Head of caudate nucleus (tissue), 42 donors: ENCODE measurements around the gene SPATA31D1.
"Not testable (repeated sequence)": the region's sequence is repeated elsewhere in the genome, so short reads cannot be mapped to it uniquely, and the experiment has no call there.

Experiments used
- DNase-seq, 42 donors: peaks; one replicate each; pipeline versions ENCODE4 v3.0.0 to v3.0.0-alpha.2; 2020 to 2021; ENCODE audit warnings: mixed read lengths in 7 of 42
- intact Hi-C: fragments of 100-400 bp; cut with DNase I; formaldehyde crosslinking; loops from one replicate; pipeline ENCODE4 v1.15.0; 2022

The SPATA31D1 gene

GRCh38 chr9:81988472-81988871 lies at the start of gene SPATA31D1:
Gene SPATA31D1, plus strand, starts transcription at chr9:81988772. Its CDS starts 47 bp downstream, at chr9:81988819.
- DNase-seq, intact Hi-C loops: not testable (repeated sequence)

GRCh38 chr9:81943393-81943792 lies 45.2 kb upstream of the SPATA31D1 start, which contains the start of gene SPATA31D3:
Gene SPATA31D3, plus strand, starts transcription at chr9:81943500. Its CDS starts 86 bp downstream, at chr9:81943586.
- intact Hi-C loops, DNase-seq: not testable (repeated sequence)

GRCh38 chr9:81948650-81949049 lies 39.9 kb upstream of the SPATA31D1 start:
- DNase-seq, intact Hi-C loops: not testable (repeated sequence)

DNA sequence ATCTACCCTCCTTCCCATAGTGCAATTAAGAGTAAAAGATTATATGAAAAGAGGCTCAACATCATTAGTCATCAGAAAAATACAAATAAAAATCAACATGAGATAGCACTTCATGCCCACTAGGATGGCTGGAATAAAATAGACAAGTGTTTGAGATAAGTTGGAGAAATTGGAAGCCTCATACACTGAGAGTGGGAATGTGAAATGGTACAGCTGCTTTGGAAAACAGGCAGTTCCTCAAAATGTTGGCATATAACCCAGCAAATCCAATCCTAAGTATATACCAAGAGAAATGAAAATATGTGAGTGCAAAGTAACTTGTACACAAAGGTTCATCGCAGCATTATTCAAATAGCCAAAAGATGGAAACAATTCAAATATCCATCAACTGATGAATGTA lies 35.5 kb upstream of the SPATA31D1 start:
- DNase-seq: no peak
- intact Hi-C loops: no loop called here

GRCh38 chr9:81955625-81956024 lies 32.9 kb upstream of the SPATA31D1 start:
- intact Hi-C loops: no loop called here
- DNase-seq: no peak

GRCh38 chr9:81964218-81965171 lies 24.1 kb upstream of the SPATA31D1 start:
- DNase-seq: no peak
- intact Hi-C loops: no loop called here

DNA sequence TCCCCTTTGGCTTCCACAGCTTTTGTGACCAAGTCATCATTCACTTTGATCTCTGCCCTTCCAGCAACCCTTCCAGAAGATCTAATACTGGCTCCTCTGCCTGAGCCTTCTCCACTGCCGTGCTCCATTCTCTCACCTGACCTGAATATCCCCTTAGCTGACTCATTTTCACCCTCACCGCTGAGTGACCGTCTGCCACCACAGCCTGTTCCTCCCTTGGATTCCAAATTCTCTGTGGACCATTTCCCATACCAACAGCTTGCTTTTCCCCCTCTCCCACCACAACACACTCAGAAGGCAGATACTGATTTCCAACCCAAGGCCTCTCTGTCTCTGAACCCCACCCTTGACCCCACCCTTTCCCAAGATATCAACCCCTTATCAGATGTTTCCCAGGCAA lies 20.5 kb upstream of the SPATA31D1 start:
- intact Hi-C loops: no loop called here
- DNase-seq: no peak

DNA sequence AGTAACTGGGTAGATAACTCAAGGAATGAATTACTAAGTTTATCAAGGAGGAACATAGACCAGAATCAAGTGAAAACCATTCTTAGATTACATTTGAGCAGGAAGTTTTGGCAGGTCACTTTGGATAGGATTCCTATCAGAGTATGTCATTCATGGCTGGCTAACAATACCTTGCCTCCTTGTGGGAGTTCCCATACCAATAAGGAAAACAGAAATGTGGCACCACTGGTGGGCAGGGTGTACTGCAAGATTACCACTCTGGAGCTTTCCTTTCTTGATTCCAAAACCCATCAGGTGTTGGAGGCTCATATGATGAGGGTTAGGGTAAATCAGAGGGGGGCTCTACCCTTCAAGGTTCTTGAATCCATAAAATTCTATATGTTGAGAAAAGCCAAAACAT lies 18.6 kb upstream of the SPATA31D1 start:
- intact Hi-C loops: no loop called here
- DNase-seq: no peak

- intact Hi-C loops: no loop called here
- DNase-seq: no peak
Measured at GRCh38 chr9:81971727-81972126, 16.8 kb upstream of the SPATA31D1 start.

DNA sequence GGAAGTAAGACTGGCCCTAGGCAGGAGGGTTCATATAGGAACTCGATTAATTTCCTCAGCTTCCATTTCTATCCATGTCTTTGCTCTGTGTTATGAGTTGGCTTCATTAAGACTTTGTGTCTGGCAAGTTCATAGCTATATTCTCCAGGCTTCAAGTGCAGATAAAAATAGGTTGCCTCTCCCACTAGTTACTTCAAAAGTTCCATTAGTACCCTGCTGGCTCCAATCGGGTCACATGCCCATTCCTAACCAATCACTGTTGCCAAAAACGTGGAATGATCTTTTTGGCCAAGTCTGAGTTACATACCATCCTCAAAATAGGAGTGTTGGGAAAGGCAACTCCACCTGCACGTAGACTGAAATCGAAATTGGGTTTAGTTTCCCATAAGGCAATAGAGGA lies 13.8 kb upstream of the SPATA31D1 start:
- intact Hi-C loops: no loop called here
- no peak for DNase-seq

DNA sequence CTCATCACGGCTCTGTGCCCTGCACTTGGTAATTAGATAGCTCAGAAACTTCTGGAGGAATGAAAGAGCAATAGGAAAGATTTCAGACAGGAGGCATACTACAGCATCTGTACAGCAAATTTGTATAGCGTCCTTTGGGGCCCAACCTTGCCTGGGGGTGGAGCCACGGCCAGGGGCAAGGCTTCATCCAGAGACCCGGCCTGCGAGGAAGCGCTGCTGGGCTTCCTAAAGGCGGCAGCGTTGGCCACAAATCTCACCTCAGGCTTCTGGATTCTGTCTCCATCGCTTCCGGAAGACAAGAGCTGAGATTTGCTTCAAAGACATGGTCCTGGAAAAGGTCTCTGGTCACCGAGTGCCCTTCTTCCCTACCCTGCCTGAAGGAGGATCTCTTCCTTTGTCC lies 12.2 kb upstream of the SPATA31D1 start:
- intact Hi-C loops: no loop called here
- no peak for DNase-seq

GRCh38 chr9:81979196-81979595 lies 9.4 kb upstream of the SPATA31D1 start:
- no peak for DNase-seq
- intact Hi-C loops: no loop called here

- intact Hi-C loops: no loop called here
- DNase-seq: no peak
Measured at GRCh38 chr9:81980568-81980967, 8.0 kb upstream of the SPATA31D1 start.

- intact Hi-C loops: no loop called here
- no peak for DNase-seq
Measured at GRCh38 chr9:81981883-81982282, 6.7 kb upstream of the SPATA31D1 start.

DNA sequence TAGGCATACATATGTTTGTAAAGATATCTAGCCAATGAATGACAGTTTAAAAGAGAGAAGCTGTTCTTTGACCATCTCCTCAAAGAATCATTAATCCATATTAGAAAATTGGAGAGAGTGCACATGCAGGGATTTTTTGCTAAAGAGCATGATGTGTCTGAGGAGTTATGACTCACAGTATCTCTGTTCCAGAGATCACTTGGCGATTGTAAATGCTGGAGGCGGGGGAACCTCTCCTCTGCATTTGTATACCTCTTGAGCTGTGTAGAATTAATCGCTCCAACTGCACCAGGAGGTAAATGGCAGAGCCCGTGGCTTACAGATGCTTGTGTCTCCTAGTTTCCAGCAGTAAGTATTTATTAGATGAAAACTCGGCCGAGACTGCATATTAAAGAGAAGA lies 3.6 kb upstream of the SPATA31D1 start:
- intact Hi-C loops: no loop called here
- peak in 3 of 42 donors; percentile 3 to 14 (median 4) for DNase-seq

DNA sequence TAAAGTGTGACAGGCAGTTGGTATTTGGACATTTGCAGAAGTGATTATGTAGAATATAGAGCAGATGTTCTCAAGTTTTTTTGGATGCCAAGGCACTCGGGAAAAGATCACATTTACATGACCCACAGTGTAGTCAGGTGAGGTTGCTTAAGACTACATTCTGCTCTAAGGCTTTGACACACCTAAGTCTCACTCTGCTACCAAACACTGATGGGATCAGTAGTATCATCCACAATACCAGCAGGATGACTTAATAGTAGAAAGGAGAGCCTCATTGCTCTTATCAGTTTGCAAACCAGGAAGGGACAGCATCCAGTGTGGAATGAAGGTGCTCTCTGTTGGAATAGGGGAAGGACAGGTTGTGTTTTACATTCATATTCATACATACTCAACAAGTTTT lies 2.5 kb upstream of the SPATA31D1 start:
- intact Hi-C loops: no loop called here
- DNase-seq: no peak

- DNase-seq: no peak
- intact Hi-C loops: no loop called here
Measured at GRCh38 chr9:81989700-81990099, 1.1 kb downstream of the SPATA31D1 start.

- intact Hi-C loops: no loop called here
- no peak for DNase-seq
Measured at GRCh38 chr9:81993656-81994055, 5.1 kb downstream of the SPATA31D1 start.

GRCh38 chr9:81999806-82000205 lies 11.2 kb downstream of the SPATA31D1 start:
- intact Hi-C loops: no loop called here

GRCh38 chr9:82010711-82011110 lies 22.1 kb downstream of the SPATA31D1 start:
- intact Hi-C loops: no loop called here
- no peak for DNase-seq

More at GRCh38 chr9:81999806-82000205, 11.2 kb downstream of the SPATA31D1 start:
- DNase-seq: no peak

DNA sequence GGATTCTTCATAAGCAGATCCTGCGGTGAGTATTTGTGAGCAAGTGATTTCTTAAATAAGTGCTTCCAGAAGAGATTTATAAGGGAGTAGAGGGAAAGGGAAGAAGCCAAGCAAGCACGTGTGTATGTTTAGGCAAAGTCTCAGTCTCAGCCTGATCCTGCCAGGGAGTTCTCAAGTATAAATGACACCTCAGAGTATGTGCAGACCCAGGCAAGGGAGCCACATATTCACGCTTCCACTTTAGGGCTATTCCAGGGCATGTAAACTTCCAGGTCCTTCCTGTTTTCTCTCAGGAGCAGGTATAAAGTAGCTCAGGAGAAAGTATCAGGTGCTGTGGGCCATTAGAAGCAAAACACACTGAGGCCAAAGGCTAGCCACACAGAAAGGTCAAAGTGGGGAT lies 22.6 kb downstream of the SPATA31D1 start:
- DNase-seq: no peak
- intact Hi-C loops: no loop called here
